Vagina (tissue), 2 donors: ENCODE results near the gene TSNAX. TPM values are rescaled to one million over a fixed set of nuclear protein-coding genes. Genes with fewer than 3 reads are reported as not detected.
A peak's percentile ranks its signal among the peaks of the same experiment; 100 is the strongest.

Experiments
- DNase-seq, 2 donors: peaks; one replicate each; pipeline ENCODE4 v3.0.0-alpha.2; 2017; ENCODE audit errors: extremely low spot score in 2 of 2
- H3K27ac ChIP-seq: fragments of 200-600 bp; sonication (generic); one replicate; pipeline ENCODE4 v1.5.1; 2019
- H3K27me3 ChIP-seq: fragments of 200-600 bp; sonication (generic); one replicate; pipeline ENCODE4 v1.5.1; 2019
- H3K36me3 ChIP-seq, 2 donors: fragments of 200-600 bp; sonication (generic); one replicate each; pipeline ENCODE4 v1.5.1; 2017 to 2019
- H3K4me1 ChIP-seq: fragments of 200-600 bp; sonication (generic); one replicate; pipeline ENCODE4 v1.5.1; 2019
- H3K4me3 ChIP-seq, 2 donors: fragments of 200-600 bp; sonication (generic); 1 replicate in 1 of 2; 2 replicates in 1 of 2; pipeline ENCODE4 v1.5.1; 2016 to 2019
- H3K9me3 ChIP-seq: fragments of 200-600 bp; sonication (generic); one replicate; pipeline ENCODE4 v1.5.1; 2019
- POLR2A ChIP-seq, 2 donors: fragments of 450-650 bp; IDR thresholded peaks; one replicate each; pipeline ENCODE4 v1.6.1; 2017; ENCODE audit warnings: antibody characterized with exemption in 2 of 2, mild to moderate bottlenecking in 2 of 2, moderate library complexity in 2 of 2
- POLR2AphosphoS5 ChIP-seq, 2 donors: sonication (generic); formaldehyde crosslinking; IDR thresholded peaks; one replicate each; pipeline ENCODE4 v1.9.0; 2017; ENCODE audit warnings: antibody characterized with exemption in 2 of 2, mild to moderate bottlenecking in 2 of 2, low read depth in 1 of 2; ENCODE audit not compliant: insufficient read depth in 1 of 2
- intact Hi-C: fragments of 100-400 bp; cut with DNase I; formaldehyde crosslinking; loops from one replicate; pipeline ENCODE4 v1.15.1; 2023
- total RNA-seq: library from RNA; depleted of rRNA; stranded (reverse); fragments of >200 nt; gene quantifications from one replicate; pipeline ENCODE4 v1.2.3, GENCODE V29; 2016
- TF ChIP-seq, protein P1 (sequence below), 3 experiments: fragments of 450-650 bp in 2 of 3; fragments of 200-600 bp in 1 of 3; sonication (generic) in 1 of 3; IDR thresholded peaks; one replicate each; pipeline ENCODE4 v1.5.1; 2017 to 2019; ENCODE audit warnings: antibody characterized with exemption in 3 of 3, mild to moderate bottlenecking in 2 of 3, moderate library complexity in 2 of 3

TSNAX gene
- total RNA-seq, 1 donor from 2014 or later = 20.4 TPM

DNA sequence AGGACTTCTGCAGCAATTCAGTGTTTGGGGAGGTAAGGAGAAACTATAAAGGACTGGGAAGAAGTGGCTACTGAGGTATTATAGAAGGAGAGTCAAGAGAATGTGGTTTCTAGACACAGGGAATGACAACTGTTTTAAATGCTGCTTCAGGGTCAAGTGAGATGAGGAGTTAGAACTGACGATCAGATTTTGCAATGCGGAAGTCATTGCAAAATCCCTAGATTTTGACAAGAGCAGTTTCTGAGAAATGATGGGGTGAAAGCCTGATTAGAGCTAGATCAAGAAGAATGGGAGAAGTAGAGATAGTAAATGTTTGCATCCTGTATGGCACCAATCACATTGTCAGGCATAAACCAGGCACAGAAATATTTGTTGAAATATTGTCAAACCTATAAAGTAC is 4.7 kb upstream of the TSNAX start:
- Histone ChIP-seq H3K27ac (no peak overlapping the region), H3K4me3 (no peak overlapping the region), H3K27me3 (no peaks in the 10 kb centered on the region), H3K36me3 (no peaks in the 10 kb centered on the region), H3K9me3 (no peaks in the 10 kb centered on the region), H3K4me1 (peaks cover 7% of the 10 kb centered on the region)
- TF ChIP-seq POLR2A (IDR thresholded peaks at IDR 0.05) = no peak
- no peak for TF ChIP-seq POLR2AphosphoS5 (IDR thresholded peaks at IDR 0.05; ENCODE audit: insufficient read depth in 1 of 2, low read depth in 1 of 2)
- TF ChIP-seq, protein P1, sequence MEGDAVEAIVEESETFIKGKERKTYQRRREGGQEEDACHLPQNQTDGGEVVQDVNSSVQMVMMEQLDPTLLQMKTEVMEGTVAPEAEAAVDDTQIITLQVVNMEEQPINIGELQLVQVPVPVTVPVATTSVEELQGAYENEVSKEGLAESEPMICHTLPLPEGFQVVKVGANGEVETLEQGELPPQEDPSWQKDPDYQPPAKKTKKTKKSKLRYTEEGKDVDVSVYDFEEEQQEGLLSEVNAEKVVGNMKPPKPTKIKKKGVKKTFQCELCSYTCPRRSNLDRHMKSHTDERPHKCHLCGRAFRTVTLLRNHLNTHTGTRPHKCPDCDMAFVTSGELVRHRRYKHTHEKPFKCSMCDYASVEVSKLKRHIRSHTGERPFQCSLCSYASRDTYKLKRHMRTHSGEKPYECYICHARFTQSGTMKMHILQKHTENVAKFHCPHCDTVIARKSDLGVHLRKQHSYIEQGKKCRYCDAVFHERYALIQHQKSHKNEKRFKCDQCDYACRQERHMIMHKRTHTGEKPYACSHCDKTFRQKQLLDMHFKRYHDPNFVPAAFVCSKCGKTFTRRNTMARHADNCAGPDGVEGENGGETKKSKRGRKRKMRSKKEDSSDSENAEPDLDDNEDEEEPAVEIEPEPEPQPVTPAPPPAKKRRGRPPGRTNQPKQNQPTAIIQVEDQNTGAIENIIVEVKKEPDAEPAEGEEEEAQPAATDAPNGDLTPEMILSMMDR (IDR thresholded peaks at IDR 0.05) = no peak
- DNase-seq = no peak
- intact Hi-C loops = no loop called here

DNA sequence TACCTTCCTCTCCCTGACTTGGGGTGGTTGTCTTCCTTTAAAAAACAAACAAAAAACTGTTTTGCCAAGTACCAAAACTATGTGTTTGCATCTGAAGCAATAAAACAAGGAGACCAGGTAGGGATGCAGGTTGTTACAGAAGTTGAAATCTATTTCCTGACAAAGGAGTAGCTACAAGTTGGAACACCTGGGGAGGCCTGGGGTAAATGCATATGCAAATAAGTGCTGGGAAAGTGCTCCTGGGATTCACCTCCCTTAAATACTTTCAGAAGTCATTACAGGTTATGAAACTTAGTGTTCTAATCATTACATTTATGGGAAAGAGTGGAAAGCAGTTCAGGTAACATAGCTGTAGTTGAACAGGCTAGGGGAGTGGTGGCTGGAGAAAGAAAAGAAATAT is 1.9 kb upstream of the TSNAX start:
- Histone ChIP-seq H3K4me1 (peaks cover 33% of the 10 kb centered on the region), H3K27ac (no peak overlapping the region), H3K9me3 (no peaks in the 10 kb centered on the region), H3K36me3 (no peaks in the 10 kb centered on the region), H3K27me3 (no peaks in the 10 kb centered on the region), H3K4me3 (no peak overlapping the region)
- DNase-seq = no peak
- TF ChIP-seq, protein P1 (IDR thresholded peaks at IDR 0.05) = no peak
- TF ChIP-seq POLR2A (IDR thresholded peaks at IDR 0.05) (no peak), POLR2AphosphoS5 (IDR thresholded peaks at IDR 0.05; ENCODE audit: insufficient read depth in 1 of 2, low read depth in 1 of 2) (no peak)
- intact Hi-C loops = no loop called here

DNA sequence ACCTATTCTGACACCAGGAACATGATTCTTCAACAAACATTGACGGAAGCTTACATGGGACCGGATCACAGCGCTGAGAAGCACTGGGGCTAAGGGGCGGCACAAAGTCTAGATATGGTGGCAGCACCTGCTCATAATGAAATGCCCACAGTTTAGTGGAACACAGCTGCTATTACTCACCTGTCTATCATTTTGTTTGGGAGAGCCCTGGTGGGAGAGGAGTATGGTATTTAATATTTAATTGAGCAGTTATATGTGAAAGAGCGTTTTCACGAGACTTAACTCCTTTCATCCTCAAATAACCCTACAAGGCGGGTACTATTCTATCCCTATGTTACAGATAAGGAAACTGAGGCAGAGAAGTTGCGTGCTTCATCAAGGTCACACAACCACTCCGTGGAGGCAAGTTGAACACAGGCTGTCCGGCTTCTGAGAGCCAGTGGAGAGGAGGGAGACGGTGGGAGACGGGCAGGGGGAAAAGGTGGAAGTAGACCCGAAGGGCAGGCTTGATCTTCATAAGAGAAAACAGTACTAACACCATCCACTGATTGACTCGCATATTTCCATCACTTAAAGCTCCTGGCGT is 790 bp upstream of the TSNAX start:
- no peak for DNase-seq
- peak overlapping the region; percentile 54 to 57 for H3K4me3 ChIP-seq
- intact Hi-C loops = no loop called here
- H3K36me3 ChIP-seq = no peaks in the 10 kb centered on the region
- H3K4me1 ChIP-seq = peaks cover 40% of the 10 kb centered on the region
- H3K27ac ChIP-seq = peak overlapping the region; percentile 87
- TF ChIP-seq POLR2A (IDR thresholded peaks at IDR 0.05) = no peak
- TF ChIP-seq, protein P1 (IDR thresholded peaks at IDR 0.05) = no peak
- no peak for TF ChIP-seq POLR2AphosphoS5 (IDR thresholded peaks at IDR 0.05; ENCODE audit: insufficient read depth in 1 of 2, low read depth in 1 of 2)
- no peaks in the 10 kb centered on the region for H3K9me3 ChIP-seq
- H3K27me3 ChIP-seq = no peaks in the 10 kb centered on the region

DNA sequence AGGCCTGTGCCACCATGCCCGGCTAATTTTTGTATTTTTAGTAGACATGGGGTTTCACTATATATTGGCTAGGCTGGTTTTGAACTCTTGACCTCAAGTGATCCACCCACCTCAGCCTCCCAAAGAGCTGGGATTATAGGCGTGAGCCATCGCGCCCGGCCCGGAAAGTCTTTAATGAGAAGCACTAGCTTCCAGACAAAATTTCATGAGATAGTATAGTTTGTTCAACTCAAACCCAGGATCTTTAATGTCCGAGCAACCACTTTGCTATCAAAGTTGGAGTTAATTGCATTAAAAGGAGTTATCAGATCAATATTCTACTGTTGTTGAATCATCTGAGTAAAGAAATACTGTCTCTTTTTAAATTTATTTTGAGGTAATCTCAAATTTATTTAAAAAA is 4.8 kb downstream of the TSNAX start:
- TF ChIP-seq, protein P1 (IDR thresholded peaks at IDR 0.05) = no peak
- no peak for TF ChIP-seq POLR2A (IDR thresholded peaks at IDR 0.05)
- TF ChIP-seq POLR2AphosphoS5 (IDR thresholded peaks at IDR 0.05; ENCODE audit: insufficient read depth in 1 of 2, low read depth in 1 of 2) = no peak
- intact Hi-C loops = loop anchor here (10.0 kb wide), 1 partner anchor 198 kb away; the partner anchor contains the start of genes EXOC8 and SPRTN
- DNase-seq = no peak
- Histone ChIP-seq H3K36me3 (no peaks in the 10 kb centered on the region), H3K27me3 (no peaks in the 10 kb centered on the region), H3K27ac (no peak overlapping the region), H3K4me3 (no peak overlapping the region), H3K4me1 (peaks cover 59% of the 10 kb centered on the region), H3K9me3 (no peaks in the 10 kb centered on the region)

DNA sequence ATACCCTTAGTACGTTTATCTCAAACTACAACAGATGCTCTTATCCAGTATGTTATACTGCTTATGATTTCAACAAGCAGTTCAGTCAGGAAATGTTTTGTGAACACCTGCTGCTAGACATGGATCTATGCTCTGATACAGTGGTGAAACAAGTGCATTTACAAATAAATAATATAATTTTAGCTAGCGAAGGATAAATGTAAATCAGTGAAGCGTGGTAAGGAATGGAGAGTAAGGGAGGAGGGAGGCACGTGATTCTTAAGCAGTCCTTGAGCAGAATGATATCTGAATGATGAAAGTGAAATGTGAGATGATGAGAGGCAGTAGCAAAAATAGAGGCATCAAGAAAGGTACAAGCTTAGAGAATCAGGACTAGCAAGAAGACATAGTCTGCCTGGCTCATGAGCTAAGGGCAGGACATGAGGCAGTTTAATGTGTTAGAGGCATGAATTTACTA is 6.3 kb downstream of the TSNAX start:
- peaks cover 51% of the 10 kb centered on the region for H3K4me1 ChIP-seq
- H3K4me3 ChIP-seq = no peak overlapping the region
- H3K9me3 ChIP-seq = no peaks in the 10 kb centered on the region
- H3K36me3 ChIP-seq = no peaks in the 10 kb centered on the region
- no peak overlapping the region for H3K27ac ChIP-seq
- no peak for TF ChIP-seq POLR2A (IDR thresholded peaks at IDR 0.05)
- TF ChIP-seq, protein P1 (IDR thresholded peaks at IDR 0.05) = no peak
- no peak for TF ChIP-seq POLR2AphosphoS5 (IDR thresholded peaks at IDR 0.05; ENCODE audit: insufficient read depth in 1 of 2, low read depth in 1 of 2)
- DNase-seq = no peak
- H3K27me3 ChIP-seq = no peaks in the 10 kb centered on the region
- intact Hi-C loops = loop anchor here (10.0 kb wide), 1 partner anchor 200 kb away; the partner anchor contains the start of genes EXOC8 and SPRTN
